Cardiac fibroblast (primary cell): Measurements from ENCODE around the gene NCAPG.

Experiments
- DNase-seq, 2 donors: peaks; one replicate each; pipeline versions ENCODE4 v3.0.0 to v3.0.0-alpha.2; 2010; ENCODE audit warnings: low read depth in 2 of 2
- H3K4me3 ChIP-seq, 2 donors: replicated peaks in 1 of 2; 1 replicate in 1 of 2; 2 replicates in 1 of 2; pipeline ENCODE4 v1.5.1; 2011; ENCODE audit warnings: low read depth in 2 of 2, low read length in 2 of 2, mild to moderate bottlenecking in 2 of 2, moderate library complexity in 1 of 2
- CTCF ChIP-seq: IDR thresholded peaks from one replicate; pipeline ENCODE4 v1.5.1; 2011; ENCODE audit warnings: low read depth, mild to moderate bottlenecking, low read length, inconsistent platforms

Gene NCAPG

GRCh38 chr4:17810260-17811077 lies at the start of gene NCAPG, which contains the start of gene DCAF16:
TSS of gene NCAPG (plus strand) at chr4:17810979. CDS start at chr4:17811078, 99 bp downstream.
TSS of gene DCAF16 (minus strand) at chr4:17810757. CDS start at chr4:17804141, 6,616 bp downstream.
- H3K4me3 ChIP-seq: peak within 1 kb of the TSS; percentile 87

GRCh38 chr4:17761062-17761461 lies 49.7 kb upstream of the NCAPG start:
- no peak for DNase-seq

More at GRCh38 chr4:17810260-17811077, at the start of gene NCAPG, which contains the start of gene DCAF16:
- peak; percentile 100 for DNase-seq
- no peak for TF ChIP-seq CTCF

GRCh38 chr4:17762726-17763125 lies 48.1 kb upstream of the NCAPG start:
- H3K4me3 ChIP-seq: no peak overlapping the region
- peak; percentile 39 for TF ChIP-seq CTCF
- peak; percentile 61 to 64 for DNase-seq

More at GRCh38 chr4:17761062-17761461, 49.7 kb upstream of the NCAPG start:
- no peak overlapping the region for H3K4me3 ChIP-seq
- no peak for TF ChIP-seq CTCF

GRCh38 chr4:17763416-17763815 lies 47.4 kb upstream of the NCAPG start:
- no peak overlapping the region for H3K4me3 ChIP-seq
- TF ChIP-seq CTCF: no peak
- no peak for DNase-seq

GRCh38 chr4:17763931-17764330 lies 46.8 kb upstream of the NCAPG start:
- no peak for DNase-seq
- TF ChIP-seq CTCF: no peak

GRCh38 chr4:17765514-17766286 lies 45.1 kb upstream of the NCAPG start:
- H3K4me3 ChIP-seq: no peak overlapping the region
- no peak for TF ChIP-seq CTCF
- DNase-seq: no peak

More at GRCh38 chr4:17763931-17764330, 46.8 kb upstream of the NCAPG start:
- no peak overlapping the region for H3K4me3 ChIP-seq
